HG02588 (cell line): ENCODE measurements around the gene CERT1.
"Not testable (repeated sequence)": the region's sequence is repeated elsewhere in the genome, so short reads cannot be mapped to it uniquely, and the experiment has no call there.

Experiments
- ATAC-seq: cut with Tn5 transposase; IDR thresholded peaks from one replicate; pipeline ENCODE4 v1.9.1; 2021; ENCODE audit warnings: mild to moderate bottlenecking, moderate library complexity; ENCODE audit not compliant: unreplicated experiment

Gene CERT1

GRCh38 chr5:75524591-75524990 is 13.2 kb upstream of the CERT1 start:
- no peak for ATAC-seq

- ATAC-seq, result peak; percentile 92
Measured at GRCh38 chr5:75524071-75524470, 12.6 kb upstream of the CERT1 start.

GRCh38 chr5:75523275-75523674 is 11.8 kb upstream of the CERT1 start:
- no peak for ATAC-seq

GRCh38 chr5:75522542-75522941 is 11.1 kb upstream of the CERT1 start:
- no peak for ATAC-seq

GRCh38 chr5:75522025-75522424 is 10.6 kb upstream of the CERT1 start:
- ATAC-seq, result no peak

GRCh38 chr5:75521195-75521594 is 9.8 kb upstream of the CERT1 start:
- no peak for ATAC-seq

- no peak for ATAC-seq
Measured at GRCh38 chr5:75519761-75520160, 8.3 kb upstream of the CERT1 start.

GRCh38 chr5:75514323-75514722 is 2.9 kb upstream of the CERT1 start:
- ATAC-seq, result no peak

GRCh38 chr5:75513841-75514240 is 2.4 kb upstream of the CERT1 start:
- no peak for ATAC-seq

- no peak for ATAC-seq
Measured at GRCh38 chr5:75512383-75513074, 1.1 kb upstream of the CERT1 start.

- peak; percentile 26 for ATAC-seq
Measured at GRCh38 chr5:75510836-75511434, 494 bp downstream of the CERT1 start.

- ATAC-seq, result no peak
Measured at GRCh38 chr5:75510417-75510835, 1.0 kb downstream of the CERT1 start.

- ATAC-seq, result no peak
Measured at GRCh38 chr5:75509956-75510355, 1.5 kb downstream of the CERT1 start.

- no peak for ATAC-seq
Measured at GRCh38 chr5:75509546-75509945, 1.9 kb downstream of the CERT1 start.

- ATAC-seq, result no peak
Measured at GRCh38 chr5:75507841-75508240, 3.6 kb downstream of the CERT1 start.

GRCh38 chr5:75505112-75505511 is 6.3 kb downstream of the CERT1 start:
- ATAC-seq, result not testable (repeated sequence)

- not testable (repeated sequence) for ATAC-seq
Measured at GRCh38 chr5:75498875-75499274, 12.6 kb downstream of the CERT1 start.

GRCh38 chr5:75498208-75498777 is 13.1 kb downstream of the CERT1 start:
- ATAC-seq, result no peak

- no peak for ATAC-seq
Measured at GRCh38 chr5:75496026-75496425, 15.4 kb downstream of the CERT1 start.

GRCh38 chr5:75491621-75492020 is 19.8 kb downstream of the CERT1 start:
- ATAC-seq, result no peak

- not testable (repeated sequence) for ATAC-seq
Measured at GRCh38 chr5:75489847-75490246, 21.6 kb downstream of the CERT1 start.

GRCh38 chr5:75484605-75485004 is 26.8 kb downstream of the CERT1 start:
- ATAC-seq, result no peak
